Rectal smooth muscle tissue (tissue), 1 donor: ENCODE results near the gene LPCAT3.
"Not testable (repeated sequence)": the region's sequence is repeated elsewhere in the genome, so short reads cannot be mapped to it uniquely, and the experiment has no call there.

Experiments
- H3K27ac ChIP-seq: one replicate; pipeline ENCODE4 v1.7.0; 2013; ENCODE audit warnings: low read depth, low read length, inconsistent platforms
- H3K27me3 ChIP-seq: one replicate; pipeline ENCODE4 v1.7.0; 2013; ENCODE audit warnings: low read length; ENCODE audit not compliant: control insufficient read depth, insufficient read depth
- H3K36me3 ChIP-seq: one replicate; pipeline ENCODE4 v1.7.0; 2013; ENCODE audit warnings: low read length; ENCODE audit not compliant: control insufficient read depth, insufficient read depth
- H3K4me1 ChIP-seq: one replicate; pipeline ENCODE4 v1.7.0; 2013; ENCODE audit warnings: low read length; ENCODE audit not compliant: control insufficient read depth, insufficient read depth
- H3K4me3 ChIP-seq: one replicate; pipeline ENCODE4 v1.7.0; 2013; ENCODE audit warnings: low read length
- H3K9ac ChIP-seq: one replicate; pipeline ENCODE4 v1.7.0; 2013; ENCODE audit warnings: low read length

The LPCAT3 gene

GRCh38 chr12:7054925-7055324 is 36.6 kb upstream of the LPCAT3 start:
- no peaks in the 10 kb centered on the region for H3K36me3 ChIP-seq
- no peak overlapping the region for H3K27ac ChIP-seq

GRCh38 chr12:7049973-7050372 is 31.7 kb upstream of the LPCAT3 start:
- H3K9ac ChIP-seq, H3K27me3 ChIP-seq, H3K4me1 ChIP-seq, H3K27ac ChIP-seq, H3K36me3 ChIP-seq, H3K4me3 ChIP-seq: not testable (repeated sequence)

More at GRCh38 chr12:7054925-7055324, 36.6 kb upstream of the LPCAT3 start:
- H3K4me3 ChIP-seq: no peak overlapping the region
- H3K27me3 ChIP-seq: no peaks in the 10 kb centered on the region
- peaks cover 4% of the 10 kb centered on the region for H3K4me1 ChIP-seq
- H3K9ac ChIP-seq: no peak overlapping the region

- not testable (repeated sequence) for H3K27me3 ChIP-seq, H3K9ac ChIP-seq, H3K4me3 ChIP-seq, H3K27ac ChIP-seq, H3K4me1 ChIP-seq, H3K36me3 ChIP-seq
These were observed 31.2 kb upstream of the LPCAT3 start for GRCh38 chr12:7049445-7049951.

- Histone ChIP-seq H3K9ac (no peak overlapping the region), H3K27ac (no peak overlapping the region), H3K4me3 (no peak overlapping the region), H3K36me3 (no peaks in the 10 kb centered on the region), H3K27me3 (no peaks in the 10 kb centered on the region), H3K4me1 (no peaks in the 10 kb centered on the region)
These were observed 29.0 kb upstream of the LPCAT3 start for GRCh38 chr12:7047306-7047705.

GRCh38 chr12:7046383-7047105 is 28.3 kb upstream of the LPCAT3 start:
- no peaks in the 10 kb centered on the region for H3K4me1 ChIP-seq
- no peaks in the 10 kb centered on the region for H3K27me3 ChIP-seq
- no peak overlapping the region for H3K9ac ChIP-seq
- H3K36me3 ChIP-seq: no peaks in the 10 kb centered on the region
- H3K4me3 ChIP-seq: no peak overlapping the region
- H3K27ac ChIP-seq: no peak overlapping the region

GRCh38 chr12:7045913-7046312 is 27.6 kb upstream of the LPCAT3 start:
- Histone ChIP-seq H3K36me3 (no peaks in the 10 kb centered on the region), H3K27ac (no peak overlapping the region), H3K4me3 (no peak overlapping the region), H3K27me3 (no peaks in the 10 kb centered on the region), H3K9ac (no peak overlapping the region), H3K4me1 (no peaks in the 10 kb centered on the region)

- no peaks in the 10 kb centered on the region for H3K36me3 ChIP-seq
- H3K27me3 ChIP-seq: no peaks in the 10 kb centered on the region
- H3K4me1 ChIP-seq: no peaks in the 10 kb centered on the region
- no peak overlapping the region for H3K27ac ChIP-seq
- no peak overlapping the region for H3K9ac ChIP-seq
- H3K4me3 ChIP-seq: no peak overlapping the region
These were observed 24.6 kb upstream of the LPCAT3 start for GRCh38 chr12:7042842-7043241.

- H3K36me3 ChIP-seq: no peaks in the 10 kb centered on the region
- peaks cover 2% of the 10 kb centered on the region for H3K27me3 ChIP-seq
- no peak overlapping the region for H3K9ac ChIP-seq
- H3K4me1 ChIP-seq: no peaks in the 10 kb centered on the region
- H3K4me3 ChIP-seq: no peak overlapping the region
- no peak overlapping the region for H3K27ac ChIP-seq
These were observed 21.1 kb upstream of the LPCAT3 start for GRCh38 chr12:7039403-7039802.

- no peak overlapping the region for H3K27ac ChIP-seq
- H3K27me3 ChIP-seq: peaks cover 2% of the 10 kb centered on the region
- no peak overlapping the region for H3K9ac ChIP-seq
- no peak overlapping the region for H3K4me3 ChIP-seq
- H3K4me1 ChIP-seq: no peaks in the 10 kb centered on the region
- no peaks in the 10 kb centered on the region for H3K36me3 ChIP-seq
These were observed 20.3 kb upstream of the LPCAT3 start for GRCh38 chr12:7038591-7038990.

GRCh38 chr12:7037411-7037810 is 19.1 kb upstream of the LPCAT3 start:
- not testable (repeated sequence) for H3K27ac ChIP-seq, H3K4me1 ChIP-seq, H3K9ac ChIP-seq, H3K36me3 ChIP-seq, H3K27me3 ChIP-seq, H3K4me3 ChIP-seq

GRCh38 chr12:7035463-7035862 is 17.2 kb upstream of the LPCAT3 start:
- H3K36me3 ChIP-seq: no peaks in the 10 kb centered on the region
- H3K27ac ChIP-seq: no peak overlapping the region
- no peak overlapping the region for H3K9ac ChIP-seq
- H3K27me3 ChIP-seq: peaks cover 2% of the 10 kb centered on the region
- H3K4me3 ChIP-seq: no peak overlapping the region
- no peaks in the 10 kb centered on the region for H3K4me1 ChIP-seq

GRCh38 chr12:7034464-7034863 is 16.2 kb upstream of the LPCAT3 start:
- Histone ChIP-seq H3K9ac (no peak overlapping the region), H3K36me3 (no peaks in the 10 kb centered on the region), H3K27ac (no peak overlapping the region), H3K27me3 (peaks cover 2% of the 10 kb centered on the region), H3K4me3 (no peak overlapping the region), H3K4me1 (no peaks in the 10 kb centered on the region)

GRCh38 chr12:7032990-7033389 is 14.7 kb upstream of the LPCAT3 start:
- Histone ChIP-seq H3K9ac (no peak overlapping the region), H3K27me3 (peaks cover 2% of the 10 kb centered on the region), H3K27ac (no peak overlapping the region), H3K4me3 (no peak overlapping the region), H3K4me1 (no peaks in the 10 kb centered on the region), H3K36me3 (no peaks in the 10 kb centered on the region)
